Jurkat, Clone E6-1 (cell line): ENCODE results near the gene ABCC4.

Experiments
- DNase-seq: peaks from one replicate; pipeline ENCODE4 v3.0.0-alpha.2; 2011; ENCODE audit warnings: low read depth, low spot score
- H3K4me3 ChIP-seq: 2 replicates; pipeline ENCODE4 v1.5.1; 2011; ENCODE audit warnings: mild to moderate bottlenecking, low read length, control low read depth, moderate library complexity

The ABCC4 gene

GRCh38 chr13:95035311-95036109, 265.7 kb downstream of the ABCC4 start:
- no peak for DNase-seq
- H3K4me3 ChIP-seq = no peak overlapping the region

- no peak overlapping the region for H3K4me3 ChIP-seq
- no peak for DNase-seq
These were observed 267.4 kb downstream of the ABCC4 start for GRCh38 chr13:95033890-95034289.

- no peak for DNase-seq
- no peak overlapping the region for H3K4me3 ChIP-seq
These were observed 269.1 kb downstream of the ABCC4 start for GRCh38 chr13:95032121-95032520.

DNA sequence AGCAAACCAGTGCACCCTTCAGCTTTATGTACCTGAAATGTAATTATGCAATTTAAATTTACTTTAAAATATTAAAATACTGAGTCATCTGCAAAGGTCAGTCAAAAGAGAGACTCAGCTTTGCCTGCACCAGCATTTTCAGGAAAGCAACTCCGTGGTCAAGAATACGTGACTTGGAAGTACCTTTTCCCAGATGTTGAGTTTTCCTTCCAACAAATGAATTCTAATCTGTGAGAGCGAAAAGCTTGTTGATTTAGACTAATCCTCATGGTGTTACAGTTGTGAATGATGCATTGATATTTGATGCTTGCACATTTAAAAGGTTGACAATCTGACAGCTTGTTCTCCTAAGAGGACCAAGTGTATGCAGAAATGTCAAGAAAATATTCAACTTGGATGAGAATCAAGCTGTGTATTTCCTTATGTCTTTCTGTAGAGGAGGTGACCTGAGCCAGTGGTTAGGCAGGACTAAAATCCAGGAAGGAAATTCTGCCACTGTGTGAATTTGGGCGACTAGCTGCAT, 270.4 kb downstream of the ABCC4 start:
- no peak for DNase-seq
- no peak overlapping the region for H3K4me3 ChIP-seq

- no peak for DNase-seq
- no peak overlapping the region for H3K4me3 ChIP-seq
These were observed 273.6 kb downstream of the ABCC4 start for GRCh38 chr13:95027638-95028037.

DNA sequence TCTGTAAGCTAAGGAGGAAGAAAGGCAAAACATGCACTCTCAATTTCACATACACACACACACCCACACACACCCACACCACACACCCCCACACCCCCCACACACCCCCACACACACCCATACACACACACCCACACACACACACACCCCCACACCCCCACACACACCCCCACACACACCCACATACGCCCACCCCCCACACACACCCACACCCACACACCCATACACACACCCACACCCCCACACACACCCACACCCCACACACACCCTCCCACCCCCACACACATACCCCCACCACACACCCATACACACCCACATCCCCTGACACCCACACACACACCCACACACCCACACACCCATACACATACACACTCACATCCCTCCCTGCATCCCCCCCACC, 276.1 kb downstream of the ABCC4 start:
- DNase-seq = no peak

GRCh38 chr13:95023405-95023804, 277.8 kb downstream of the ABCC4 start:
- no peak overlapping the region for H3K4me3 ChIP-seq
- DNase-seq = no peak

More for the DNA sequence above, 276.1 kb downstream of the ABCC4 start:
- H3K4me3 ChIP-seq = no peak overlapping the region

GRCh38 chr13:95020298-95020987, 280.8 kb downstream of the ABCC4 start:
- no peak for DNase-seq
- no peak overlapping the region for H3K4me3 ChIP-seq

GRCh38 chr13:95019886-95020285, 281.4 kb downstream of the ABCC4 start:
- no peak overlapping the region for H3K4me3 ChIP-seq
- no peak for DNase-seq

DNA sequence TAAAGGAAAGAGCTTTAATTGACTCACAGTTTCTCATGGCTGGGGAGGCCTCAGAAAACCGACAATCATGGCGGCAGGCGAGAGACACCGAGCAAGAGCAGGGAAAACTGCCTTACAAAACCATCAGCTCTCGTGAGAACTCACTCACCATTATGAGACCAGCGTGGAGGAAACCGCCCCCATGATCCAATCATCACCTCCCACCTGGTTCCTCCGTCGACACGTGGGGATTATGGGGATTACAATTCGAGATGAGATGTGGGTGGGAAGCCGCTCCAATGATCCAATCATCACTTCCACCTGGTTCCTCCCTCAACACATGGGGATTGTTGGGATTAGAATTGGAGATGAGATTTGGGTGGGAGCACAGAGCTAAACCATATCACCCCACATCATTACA, 293.9 kb downstream of the ABCC4 start:
- no peak for DNase-seq

DNA sequence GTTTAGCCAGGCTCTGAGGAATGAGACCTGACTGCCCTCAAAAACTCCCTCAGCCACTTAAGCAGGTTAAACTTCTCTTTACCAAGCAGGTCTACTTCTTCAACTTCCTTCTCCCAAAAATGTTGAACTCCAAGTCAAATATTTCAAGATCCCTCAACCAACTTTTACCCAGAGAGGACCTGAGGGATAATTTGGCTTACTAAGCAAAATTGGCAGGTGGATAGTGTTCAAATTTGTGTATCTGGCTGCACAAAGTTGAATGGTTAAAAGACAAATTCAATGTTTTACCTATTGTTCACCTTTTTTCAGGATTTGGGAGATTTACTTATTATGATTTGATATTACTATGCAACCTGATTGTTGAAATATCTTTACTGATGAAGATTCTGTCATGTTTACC, 296.0 kb downstream of the ABCC4 start:
- no peak overlapping the region for H3K4me3 ChIP-seq
- DNase-seq = no peak

More for the DNA sequence above, 293.9 kb downstream of the ABCC4 start:
- H3K4me3 ChIP-seq = no peak overlapping the region

GRCh38 chr13:95003019-95003813, 298.0 kb downstream of the ABCC4 start:
- no peak overlapping the region for H3K4me3 ChIP-seq
- DNase-seq = no peak

DNA sequence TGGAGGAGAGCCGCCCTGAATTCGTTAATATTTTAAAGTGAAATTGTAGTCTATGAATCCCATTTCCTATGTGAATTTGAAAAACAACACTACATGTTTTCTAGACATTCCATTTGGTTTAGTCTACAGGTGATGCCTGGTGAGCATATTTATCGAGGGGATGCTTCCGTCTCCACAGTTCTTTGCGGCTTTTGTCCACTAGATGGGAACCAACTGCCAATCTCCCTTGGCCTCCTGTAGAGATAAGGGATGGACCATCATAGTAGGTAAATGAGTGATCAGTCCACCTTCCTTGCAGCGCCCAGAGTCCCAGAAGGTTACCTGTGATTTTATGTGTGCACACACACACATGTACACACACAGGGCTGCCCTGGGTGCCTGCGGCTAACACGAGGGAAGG, 299.1 kb downstream of the ABCC4 start:
- no peak overlapping the region for H3K4me3 ChIP-seq
- no peak for DNase-seq

- DNase-seq = no peak
These were observed 301.4 kb downstream of the ABCC4 start for GRCh38 chr13:94999871-95000270.

DNA sequence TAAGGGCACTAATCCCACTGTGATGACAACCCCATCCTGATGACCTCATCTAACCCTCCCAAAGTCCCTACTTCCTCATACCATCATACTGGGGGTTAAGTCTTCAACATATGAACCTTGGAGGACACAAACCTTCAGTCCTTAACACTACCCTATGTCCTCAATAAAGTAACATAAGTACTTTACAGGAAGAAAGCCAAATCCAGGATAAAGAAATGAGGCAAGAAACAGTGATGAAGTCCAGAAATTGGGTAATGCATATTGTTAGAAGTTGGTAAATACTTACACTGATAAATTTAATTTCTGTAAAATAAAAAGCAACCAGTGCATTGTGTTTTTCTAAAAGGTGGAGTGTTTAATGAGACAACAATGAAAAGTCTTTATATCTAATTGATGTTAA, 304.1 kb downstream of the ABCC4 start:
- H3K4me3 ChIP-seq = no peak overlapping the region
- DNase-seq = no peak

More at GRCh38 chr13:94999871-95000270, 301.4 kb downstream of the ABCC4 start:
- no peak overlapping the region for H3K4me3 ChIP-seq

- DNase-seq = no peak
- H3K4me3 ChIP-seq = no peak overlapping the region
These were observed 304.8 kb downstream of the ABCC4 start for GRCh38 chr13:94996445-94996844.

DNA sequence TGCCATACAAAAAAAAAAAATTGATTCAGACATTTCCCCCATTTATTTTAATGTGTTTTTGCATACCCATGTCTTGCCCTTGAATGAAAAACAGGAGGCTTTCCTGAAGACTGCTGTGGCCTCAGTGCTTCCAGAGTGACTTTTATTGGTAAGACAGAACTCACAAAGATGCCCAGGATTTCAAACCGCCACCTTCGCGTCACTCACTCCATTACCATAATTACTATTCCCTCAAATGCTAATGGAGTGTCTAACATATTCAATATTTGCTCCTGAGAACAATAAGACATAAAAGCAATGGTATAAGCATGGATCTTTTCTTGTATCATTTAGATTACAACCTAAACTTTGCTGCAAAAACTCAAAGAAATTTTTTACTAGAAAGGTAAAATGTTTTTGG, 306.7 kb downstream of the ABCC4 start:
- no peak for DNase-seq
- H3K4me3 ChIP-seq = no peak overlapping the region

- H3K4me3 ChIP-seq = no peak overlapping the region
- DNase-seq = no peak
These were observed 307.6 kb downstream of the ABCC4 start for GRCh38 chr13:94993616-94994015.

DNA sequence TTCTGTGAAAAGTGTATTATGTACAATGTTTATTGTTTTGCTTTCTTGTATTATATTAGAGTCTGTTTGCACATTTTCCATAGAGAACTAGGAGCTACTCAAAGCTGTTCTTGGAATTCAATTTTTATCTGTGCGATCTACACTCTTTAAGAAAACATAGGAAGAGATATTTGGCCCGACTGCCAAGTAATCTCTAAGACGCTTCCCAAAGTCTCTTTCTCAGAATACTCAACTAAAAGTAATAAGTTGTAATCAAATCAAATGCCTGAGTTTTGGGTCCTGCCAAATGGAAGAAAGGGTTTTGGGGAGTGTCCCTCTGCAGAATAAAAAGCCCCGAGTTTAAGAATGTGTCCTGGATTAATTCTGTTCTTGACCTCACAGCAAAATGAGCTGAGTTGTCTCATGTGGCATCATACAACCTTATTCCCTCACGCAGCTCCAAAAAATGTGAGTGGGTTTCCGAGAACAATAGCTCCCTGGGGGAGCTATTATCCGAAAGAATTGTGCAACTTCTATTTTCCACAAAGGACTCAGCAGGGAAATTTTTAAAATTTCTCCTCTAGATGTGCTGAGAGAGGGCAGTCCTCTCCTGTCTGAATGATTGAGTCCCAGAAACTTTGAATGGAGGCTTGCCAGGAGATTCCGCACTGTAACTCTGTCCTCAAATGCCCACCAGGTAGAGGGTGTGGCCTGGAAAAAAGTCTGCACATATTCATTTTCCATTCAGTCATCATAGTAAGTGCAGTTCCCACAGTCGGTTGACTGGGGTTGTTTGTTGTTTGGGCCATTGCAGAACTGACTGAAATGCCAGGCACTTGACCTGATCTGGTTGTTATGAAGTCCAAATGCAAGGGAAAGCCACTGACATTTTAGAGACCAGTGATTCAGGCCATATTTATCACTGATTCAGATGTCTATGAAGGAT, 309.0 kb downstream of the ABCC4 start:
- H3K4me3 ChIP-seq = no peak overlapping the region
- no peak for DNase-seq
